H9 (cell line): Measurements from ENCODE around the gene EID1. TPM values are rescaled to one million over a fixed set of nuclear protein-coding genes. Genes with fewer than 3 reads are reported as not detected.

Source experiments
- DNase-seq: peaks from one replicate; pipeline ENCODE4 v3.0.0-alpha.2; 2017
- H2AFZ ChIP-seq: one replicate; pipeline ENCODE4 v1.6.1; 2013; ENCODE audit warnings: mild to moderate bottlenecking, low read length, control low read depth, moderate library complexity
- H2AK5ac ChIP-seq: 2 replicates; pipeline ENCODE4 v1.6.1; 2013; ENCODE audit warnings: low read length, control low read depth, mixed read lengths; ENCODE audit not compliant: insufficient read length
- H2BK120ac ChIP-seq: one replicate; pipeline ENCODE4 v1.6.1; 2013; ENCODE audit warnings: low read depth, mild to moderate bottlenecking, low read length, control low read depth, inconsistent platforms; ENCODE audit not compliant: poor library complexity, severe bottlenecking
- H2BK12ac ChIP-seq: 2 replicates; pipeline ENCODE4 v1.6.1; 2013; ENCODE audit warnings: low read length, control low read depth, mixed read lengths, low read depth; ENCODE audit not compliant: insufficient read length
- H2BK15ac ChIP-seq: 2 replicates; pipeline ENCODE4 v1.6.1; 2013; ENCODE audit warnings: low read depth, low read length, control low read depth
- H2BK20ac ChIP-seq: one replicate; pipeline ENCODE4 v1.6.1; 2013; ENCODE audit warnings: low read depth, mild to moderate bottlenecking, low read length, control low read depth, inconsistent platforms; ENCODE audit not compliant: poor library complexity, severe bottlenecking
- H2BK5ac ChIP-seq: 2 replicates; pipeline ENCODE4 v1.6.1; 2013; ENCODE audit warnings: low read length, control low read depth, mixed read lengths; ENCODE audit not compliant: insufficient read length
- H3K14ac ChIP-seq: 2 replicates; pipeline ENCODE4 v1.6.1; 2013; ENCODE audit warnings: low read length, control low read depth; ENCODE audit not compliant: insufficient read depth
- H3K18ac ChIP-seq: 2 replicates; pipeline ENCODE4 v1.6.1; 2013; ENCODE audit warnings: low read depth, mild to moderate bottlenecking, mixed read lengths, low read length, control low read depth; ENCODE audit not compliant: insufficient read length
- H3K23ac ChIP-seq: 2 replicates; pipeline ENCODE4 v1.6.1; 2013; ENCODE audit warnings: low read length, control low read depth, mixed read lengths, low read depth; ENCODE audit not compliant: insufficient read length
- H3K23me2 ChIP-seq: 2 replicates; pipeline ENCODE4 v1.6.1; 2013; ENCODE audit warnings: low read depth, mild to moderate bottlenecking, mixed read lengths, low read length, control low read depth; ENCODE audit not compliant: insufficient read length, poor library complexity, severe bottlenecking
- H3K27ac ChIP-seq: 2 replicates; pipeline ENCODE4 v1.5.1; 2013; ENCODE audit warnings: low read length, control low read depth, mixed read lengths, low read depth; ENCODE audit not compliant: insufficient read length
- H3K27me3 ChIP-seq: 2 replicates; pipeline ENCODE4 v1.6.1; 2013; ENCODE audit warnings: low read length, control low read depth, inconsistent platforms; ENCODE audit not compliant: insufficient read depth
- H3K4ac ChIP-seq: 2 replicates; pipeline ENCODE4 v1.6.1; 2013; ENCODE audit warnings: low read depth, mild to moderate bottlenecking, control low read depth, inconsistent platforms, low read length, moderate library complexity
- H3K4me1 ChIP-seq: 2 replicates; pipeline ENCODE4 v1.6.1; 2013; ENCODE audit warnings: low read length, control low read depth, inconsistent platforms; ENCODE audit not compliant: insufficient read depth
- H3K4me2 ChIP-seq: 2 replicates; pipeline ENCODE4 v1.6.1; 2013; ENCODE audit warnings: low read length, control low read depth, mixed read lengths; ENCODE audit not compliant: insufficient read length, insufficient read depth
- H3K56ac ChIP-seq: 2 replicates; pipeline ENCODE4 v1.6.1; 2013; ENCODE audit warnings: low read depth, mild to moderate bottlenecking, mixed read lengths, low read length, control low read depth; ENCODE audit not compliant: insufficient read length
- H3K79me1 ChIP-seq: 2 replicates; pipeline ENCODE4 v1.6.1; 2013; ENCODE audit warnings: low read depth, mild to moderate bottlenecking, moderate library complexity, low read length, control low read depth, inconsistent platforms; ENCODE audit not compliant: insufficient read depth, poor library complexity, severe bottlenecking
- H3K79me2 ChIP-seq: 2 replicates; pipeline ENCODE4 v1.6.1; 2013; ENCODE audit warnings: low read length, control low read depth, inconsistent platforms; ENCODE audit not compliant: insufficient read depth
- H3K9ac ChIP-seq: 2 replicates; pipeline ENCODE4 v1.6.1; 2013; ENCODE audit warnings: low read length, control low read depth, mixed read lengths; ENCODE audit not compliant: insufficient read length; ENCODE audit errors: extremely low read depth
- H3K9me3 ChIP-seq: one replicate; pipeline ENCODE4 v1.6.1; 2013; ENCODE audit warnings: low read depth, low read length, inconsistent platforms; ENCODE audit not compliant: control insufficient read depth
- H3T11ph ChIP-seq: one replicate; pipeline ENCODE4 v1.6.1; 2013; ENCODE audit warnings: mild to moderate bottlenecking, low read length, control low read depth, inconsistent platforms
- H4K20me1 ChIP-seq: one replicate; pipeline ENCODE4 v1.6.1; 2013; ENCODE audit not compliant: control insufficient read depth, insufficient read length, insufficient read depth
- H4K5ac ChIP-seq: 2 replicates; pipeline ENCODE4 v1.6.1; 2013; ENCODE audit warnings: low read depth, mild to moderate bottlenecking, mixed read lengths, low read length, control low read depth; ENCODE audit not compliant: insufficient read length
- H4K8ac ChIP-seq: replicated peaks from 2 replicates; pipeline ENCODE4 v1.6.1; 2013; ENCODE audit warnings: low read length, control low read depth, mixed read lengths, low read depth; ENCODE audit not compliant: insufficient read length
- H4K91ac ChIP-seq: 2 replicates; pipeline ENCODE4 v1.6.1; 2013; ENCODE audit warnings: low read depth, mild to moderate bottlenecking, moderate library complexity, mixed read lengths, low read length, control low read depth; ENCODE audit not compliant: insufficient read length
- H3K27ac Mint-ChIP-seq, 3 experiments: 2 replicates in 2 of 3; 3 replicates in 1 of 3; pipeline ENCODE4 v1.8.0; 2020 to 2021; ENCODE audit warnings: mixed read lengths in 3 of 3, mild to moderate bottlenecking in 1 of 3, moderate library complexity in 1 of 3
- H3K27me3 Mint-ChIP-seq: 2 replicates; pipeline ENCODE4 v1.8.0; 2021; ENCODE audit warnings: low read depth, mild to moderate bottlenecking, moderate library complexity, mixed read lengths
- H3K36me3 Mint-ChIP-seq, 3 experiments: 2 replicates in 2 of 3; 3 replicates in 1 of 3; pipeline ENCODE4 v1.8.0; 2020 to 2021; ENCODE audit warnings: low read depth in 3 of 3, mixed read lengths in 3 of 3; ENCODE audit not compliant: insufficient read depth in 1 of 3
- H3K4me1 Mint-ChIP-seq, 2 experiments: 2 replicates each; pipeline ENCODE4 v1.8.0; 2020; ENCODE audit warnings: mixed read lengths in 2 of 2
- H3K4me3 Mint-ChIP-seq, 2 experiments: 2 replicates in 1 of 2; 3 replicates in 1 of 2; pipeline ENCODE4 v1.8.0; 2020 to 2021; ENCODE audit warnings: mild to moderate bottlenecking in 2 of 2, mixed read lengths in 2 of 2, moderate library complexity in 1 of 2
- H3K9me3 Mint-ChIP-seq, 2 experiments: 2 replicates in 1 of 2; 3 replicates in 1 of 2; pipeline ENCODE4 v1.8.0; 2020; ENCODE audit warnings: mild to moderate bottlenecking in 2 of 2, mixed read lengths in 2 of 2, moderate library complexity in 1 of 2
- WGBS: extraction: QIAGEN DNeasy Blood & Tissue Kit; methylation state at CpG from one replicate; pipeline ENCODE4 v1.1.7; 2013; ENCODE audit warnings: missing lambda C conversion rate, low lambda C conversion rate, mixed read lengths; ENCODE audit not compliant: insufficient read length; ENCODE audit errors: extremely low coverage; 5-methylcytosine and 5-hydroxymethylcytosine counted together
- total RNA-seq: library from RNA; stranded (reverse); gene quantifications from 2 replicates; pipeline ENCODE4 v1.2.1, GENCODE V29; 2021
- TF ChIP-seq, protein P1 (sequence below): fragments of 200-600 bp; sonication (generic); conservative IDR thresholded peaks from 3 replicates; pipeline ENCODE4 v1.8.0; 2021; ENCODE audit warnings: antibody characterized with exemption, mild to moderate bottlenecking

Gene EID1
- total RNA-seq, 1 experiment from 2014 or later: 113 TPM

DNA sequence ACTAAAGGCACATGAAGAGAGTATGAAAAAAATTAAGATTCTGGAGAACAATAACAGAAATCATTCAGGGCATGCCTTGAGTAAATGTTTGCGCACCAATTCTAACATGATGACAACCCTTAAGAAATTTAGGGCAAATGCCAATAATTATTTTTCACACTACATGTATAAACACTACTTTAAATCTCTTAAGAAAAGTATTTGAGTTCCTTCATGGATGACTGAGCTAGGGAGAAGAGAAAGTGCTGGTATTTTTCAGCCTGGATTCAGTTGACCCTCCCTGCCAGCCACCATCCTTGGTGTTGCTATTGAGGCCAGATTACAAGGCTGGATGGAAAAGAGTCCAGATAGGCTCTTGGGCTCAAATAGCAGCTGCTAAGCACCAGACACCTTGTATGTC, 8.0 kb upstream of the EID1 start:
- Histone ChIP-seq H3K23me2 (no peaks in the 10 kb centered on the region), H3T11ph (no peak overlapping the region), H3K79me1 (no peaks in the 10 kb centered on the region), H4K91ac (no peak overlapping the region), H4K8ac (no peak overlapping the region), H3K4me1 (no peaks in the 10 kb centered on the region; the same call in 1 of the 2 replicates), H3K9me3 (no peaks in the 10 kb centered on the region), H2AFZ (no peak overlapping the region), H3K56ac (no peak overlapping the region), H2BK120ac (no peak overlapping the region), H2AK5ac (no peak overlapping the region), H3K14ac (no peak overlapping the region), H3K9ac (no peak overlapping the region), H3K23ac (no peak overlapping the region), H2BK15ac (no peak overlapping the region), H2BK12ac (no peak overlapping the region), H3K4ac (no peak overlapping the region), H3K79me2 (no peaks in the 10 kb centered on the region), H3K27ac (no peak overlapping the region), H4K20me1 (no peaks in the 10 kb centered on the region), H2BK5ac (no peak overlapping the region), H3K27me3 (no peaks in the 10 kb centered on the region), H3K4me2 (no peak overlapping the region), H3K18ac (no peak overlapping the region), H2BK20ac (no peak overlapping the region), H4K5ac (no peak overlapping the region)
- H3K27ac Mint-ChIP-seq: no peak overlapping the region
- no peak for DNase-seq
- TF ChIP-seq, protein P1, sequence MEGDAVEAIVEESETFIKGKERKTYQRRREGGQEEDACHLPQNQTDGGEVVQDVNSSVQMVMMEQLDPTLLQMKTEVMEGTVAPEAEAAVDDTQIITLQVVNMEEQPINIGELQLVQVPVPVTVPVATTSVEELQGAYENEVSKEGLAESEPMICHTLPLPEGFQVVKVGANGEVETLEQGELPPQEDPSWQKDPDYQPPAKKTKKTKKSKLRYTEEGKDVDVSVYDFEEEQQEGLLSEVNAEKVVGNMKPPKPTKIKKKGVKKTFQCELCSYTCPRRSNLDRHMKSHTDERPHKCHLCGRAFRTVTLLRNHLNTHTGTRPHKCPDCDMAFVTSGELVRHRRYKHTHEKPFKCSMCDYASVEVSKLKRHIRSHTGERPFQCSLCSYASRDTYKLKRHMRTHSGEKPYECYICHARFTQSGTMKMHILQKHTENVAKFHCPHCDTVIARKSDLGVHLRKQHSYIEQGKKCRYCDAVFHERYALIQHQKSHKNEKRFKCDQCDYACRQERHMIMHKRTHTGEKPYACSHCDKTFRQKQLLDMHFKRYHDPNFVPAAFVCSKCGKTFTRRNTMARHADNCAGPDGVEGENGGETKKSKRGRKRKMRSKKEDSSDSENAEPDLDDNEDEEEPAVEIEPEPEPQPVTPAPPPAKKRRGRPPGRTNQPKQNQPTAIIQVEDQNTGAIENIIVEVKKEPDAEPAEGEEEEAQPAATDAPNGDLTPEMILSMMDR: no peak
- H3K4me1 Mint-ChIP-seq: peaks cover 9 to 12% of the 10 kb centered on the region in 2 experiments
- no peaks in the 10 kb centered on the region for H3K9me3 Mint-ChIP-seq
- peaks cover 2% of the 10 kb centered on the region; the same call in 1 of the 2 replicates for H3K27me3 Mint-ChIP-seq
- H3K36me3 Mint-ChIP-seq: no peaks in the 10 kb centered on the region
- no CpG with 5 or more reads among the region's 1 CpG for WGBS
- H3K4me3 Mint-ChIP-seq: no peak overlapping the region
